ENCODE data around the gene CDS2. TPM values are rescaled to one million over a fixed set of nuclear protein-coding genes. Genes with fewer than 3 reads are reported as not detected.

Gene CDS2
- total RNA-seq, 4 donors from 2014 or later: 59.8 to 102 (median 73.9) TPM

DNA sequence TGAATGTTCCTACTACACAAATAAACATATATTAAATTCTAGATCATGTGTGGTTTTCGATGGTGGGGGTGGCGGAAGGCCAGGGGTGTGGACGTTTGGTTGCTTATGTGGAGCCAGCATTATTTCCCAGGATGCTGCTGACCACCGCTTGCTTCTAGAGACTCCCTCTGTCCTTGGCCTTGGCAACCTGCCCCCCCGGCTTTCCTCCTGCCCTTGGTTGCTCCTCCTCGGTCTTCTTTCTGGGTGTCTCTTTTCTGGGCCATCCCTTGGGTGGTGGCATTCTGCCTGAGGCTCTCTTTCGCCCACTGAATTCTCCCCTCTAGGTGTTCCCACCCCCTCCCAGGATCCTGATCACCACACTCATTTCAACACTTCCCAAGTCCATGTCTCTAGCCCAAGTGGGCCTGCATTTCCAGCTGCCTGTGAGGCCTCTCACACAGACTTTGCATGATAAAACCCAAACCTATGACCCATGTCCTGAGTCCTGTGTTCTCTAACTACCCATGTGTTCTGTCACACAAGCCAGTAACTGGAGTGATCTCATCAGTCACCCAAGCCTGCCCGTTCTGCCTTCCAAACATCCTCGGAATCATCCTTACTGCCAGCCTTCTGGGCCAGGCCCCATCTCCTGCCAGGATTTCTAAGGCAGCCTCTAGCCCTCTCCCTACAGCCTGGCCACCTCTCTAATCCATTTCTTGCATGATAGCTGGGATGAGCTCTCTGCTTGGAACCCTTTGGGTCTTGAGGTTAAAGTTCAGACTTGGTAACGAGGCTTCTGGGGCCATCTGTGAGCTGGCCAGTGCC lies 71.2 kb downstream of the CDS2 start:
- no peaks in the 10 kb centered on the region for H3K27me3 ChIP-seq
- WGBS, 2 donors (ENCODE audit: low coverage in 1 of 2): 70 to 75% methylated on average over 5 to 7 of the region's 10 CpGs
- no peak overlapping the region for H3K4me3 ChIP-seq
- no peaks in the 10 kb centered on the region for H3K9me3 ChIP-seq
- H3K36me3 ChIP-seq: peaks cover 0 to 60% of the 10 kb centered on the region in 2 donors
- no peak for TF ChIP-seq EP300 (IDR thresholded peaks at IDR 0.05)
- TF ChIP-seq POLR2AphosphoS5 (IDR thresholded peaks at IDR 0.05): no peak
- TF ChIP-seq POLR2A (IDR thresholded peaks at IDR 0.05): no peak
- TF ChIP-seq, protein P1, sequence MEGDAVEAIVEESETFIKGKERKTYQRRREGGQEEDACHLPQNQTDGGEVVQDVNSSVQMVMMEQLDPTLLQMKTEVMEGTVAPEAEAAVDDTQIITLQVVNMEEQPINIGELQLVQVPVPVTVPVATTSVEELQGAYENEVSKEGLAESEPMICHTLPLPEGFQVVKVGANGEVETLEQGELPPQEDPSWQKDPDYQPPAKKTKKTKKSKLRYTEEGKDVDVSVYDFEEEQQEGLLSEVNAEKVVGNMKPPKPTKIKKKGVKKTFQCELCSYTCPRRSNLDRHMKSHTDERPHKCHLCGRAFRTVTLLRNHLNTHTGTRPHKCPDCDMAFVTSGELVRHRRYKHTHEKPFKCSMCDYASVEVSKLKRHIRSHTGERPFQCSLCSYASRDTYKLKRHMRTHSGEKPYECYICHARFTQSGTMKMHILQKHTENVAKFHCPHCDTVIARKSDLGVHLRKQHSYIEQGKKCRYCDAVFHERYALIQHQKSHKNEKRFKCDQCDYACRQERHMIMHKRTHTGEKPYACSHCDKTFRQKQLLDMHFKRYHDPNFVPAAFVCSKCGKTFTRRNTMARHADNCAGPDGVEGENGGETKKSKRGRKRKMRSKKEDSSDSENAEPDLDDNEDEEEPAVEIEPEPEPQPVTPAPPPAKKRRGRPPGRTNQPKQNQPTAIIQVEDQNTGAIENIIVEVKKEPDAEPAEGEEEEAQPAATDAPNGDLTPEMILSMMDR (IDR thresholded peaks at IDR 0.05): no peak
- H3K4me1 ChIP-seq: no peaks in the 10 kb centered on the region
- no peak for ATAC-seq
- no peak overlapping the region for H3K27ac ChIP-seq

DNA sequence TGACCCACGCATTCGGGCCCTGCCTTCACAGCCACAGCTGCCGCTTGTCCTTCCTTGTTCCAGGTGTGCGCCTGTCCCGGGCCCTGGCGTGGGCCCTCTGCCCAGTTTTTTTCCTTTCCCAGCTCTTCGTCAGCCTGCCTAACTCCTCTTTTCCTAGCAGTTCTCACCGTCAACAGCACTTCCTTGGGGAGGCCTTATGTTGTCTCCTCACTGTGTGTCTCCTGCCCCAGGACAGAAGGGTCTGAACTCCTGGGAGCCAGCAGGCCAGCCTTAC lies 71.8 kb downstream of the CDS2 start:
- H3K4me1 ChIP-seq: no peaks in the 10 kb centered on the region
- no peak for TF ChIP-seq POLR2AphosphoS5 (IDR thresholded peaks at IDR 0.05)
- no peak for TF ChIP-seq EP300 (IDR thresholded peaks at IDR 0.05)
- TF ChIP-seq, protein P1 (IDR thresholded peaks at IDR 0.05): no peak
- TF ChIP-seq POLR2A (IDR thresholded peaks at IDR 0.05): no peak
- H3K27ac ChIP-seq: no peak overlapping the region
- H3K4me3 ChIP-seq: no peak overlapping the region
- no peak for ATAC-seq
- H3K27me3 ChIP-seq: no peaks in the 10 kb centered on the region
- no peaks in the 10 kb centered on the region for H3K9me3 ChIP-seq
- WGBS, 2 donors (ENCODE audit: low coverage in 1 of 2): 56 to 87% methylated on average over 5 to 6 of the region's 8 CpGs
- H3K36me3 ChIP-seq: peaks cover 0 to 55% of the 10 kb centered on the region in 2 donors

DNA sequence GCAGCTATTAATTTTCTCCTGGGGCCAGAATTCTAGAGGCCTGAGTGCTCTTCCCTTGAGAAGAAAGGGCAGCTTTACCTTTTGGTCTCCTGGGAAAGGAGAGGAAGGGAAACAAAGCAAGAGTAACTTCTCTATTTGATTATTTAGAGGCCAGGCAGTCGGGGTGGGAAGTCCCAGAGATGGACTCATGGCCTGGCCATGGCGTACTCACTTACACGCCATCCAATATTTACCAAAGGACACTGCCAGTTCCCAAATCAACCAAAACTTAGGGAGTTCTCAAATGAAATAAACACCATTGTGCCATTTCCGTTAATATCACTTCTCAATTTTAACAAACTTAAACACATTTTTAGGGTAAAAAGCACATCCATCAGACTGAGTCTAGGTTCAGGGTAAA lies 76.6 kb downstream of the CDS2 start:
- no peaks in the 10 kb centered on the region for H3K9me3 ChIP-seq
- no peak overlapping the region for H3K27ac ChIP-seq
- H3K27me3 ChIP-seq: no peaks in the 10 kb centered on the region
- no peak for ATAC-seq
- H3K4me1 ChIP-seq: peaks cover 0 to 7% (median 0%) of the 10 kb centered on the region in 3 donors
- H3K4me3 ChIP-seq: no peak overlapping the region
- 70 to 87% methylated on average over 2 to 4 of the region's 4 CpGs for WGBS, 2 donors (ENCODE audit: low coverage in 1 of 2)
- H3K36me3 ChIP-seq: peaks cover 0 to 12% of the 10 kb centered on the region in 2 donors
- TF ChIP-seq EP300 (IDR thresholded peaks at IDR 0.05): no peak
- TF ChIP-seq POLR2AphosphoS5 (IDR thresholded peaks at IDR 0.05): no peak
- TF ChIP-seq, protein P1 (IDR thresholded peaks at IDR 0.05): no peak
- TF ChIP-seq POLR2A (IDR thresholded peaks at IDR 0.05): no peak

DNA sequence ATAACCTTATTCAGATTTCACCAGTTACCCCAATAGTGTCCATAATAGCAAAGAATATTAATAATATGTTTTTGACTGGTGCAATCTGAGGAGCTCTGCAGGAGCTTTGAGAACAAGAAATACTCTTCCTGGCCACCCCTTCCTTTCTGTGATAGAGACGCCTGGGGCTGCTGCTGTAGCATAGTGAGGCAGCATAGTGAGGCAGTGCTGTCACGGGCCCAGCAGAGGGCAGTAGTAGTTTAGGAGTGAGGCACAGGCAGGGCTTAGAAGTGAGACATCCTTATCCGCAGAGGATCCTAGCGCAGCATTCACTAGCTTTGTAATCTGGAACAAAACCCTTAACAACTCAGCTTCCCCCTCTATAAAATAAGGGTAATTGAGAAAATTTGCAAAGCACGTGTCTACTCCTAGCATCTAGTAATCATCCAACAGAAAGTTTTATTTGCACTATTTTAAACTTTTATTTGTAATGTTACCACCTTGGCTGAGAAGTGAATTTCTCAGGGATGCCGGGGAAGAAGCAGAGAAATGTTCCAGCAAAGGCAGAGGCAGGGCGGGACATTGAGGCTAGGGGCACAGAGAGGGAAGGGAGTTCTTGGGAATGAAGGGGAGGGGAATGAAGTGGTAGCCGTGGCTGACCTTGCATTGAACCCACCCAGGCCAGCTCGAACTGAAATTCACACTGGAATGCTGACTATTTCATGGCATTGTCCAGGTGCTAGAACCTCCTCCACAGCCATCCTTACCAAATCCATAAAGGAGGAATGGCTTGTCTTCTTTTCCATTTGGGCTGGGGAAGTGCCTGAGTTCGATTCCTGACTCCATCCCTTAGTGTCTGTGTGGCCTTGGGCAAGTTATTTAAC lies 78.8 kb downstream of the CDS2 start:
- H3K4me3 ChIP-seq: no peak overlapping the region
- 22 to 29% methylated on average over 8 to 10 of the region's 10 CpGs for WGBS, 2 donors (ENCODE audit: low coverage in 1 of 2)
- TF ChIP-seq POLR2AphosphoS5 (IDR thresholded peaks at IDR 0.05) (no peak), POLR2A (IDR thresholded peaks at IDR 0.05) (no peak), EP300 (IDR thresholded peaks at IDR 0.05) (no peak)
- TF ChIP-seq, protein P1 (IDR thresholded peaks at IDR 0.05): peak; percentile 62 to 83 (median 68)
- no peak overlapping the region for H3K27ac ChIP-seq
- H3K36me3 ChIP-seq: peaks cover 0 to 13% of the 10 kb centered on the region in 2 donors
- H3K27me3 ChIP-seq: no peaks in the 10 kb centered on the region
- no peaks in the 10 kb centered on the region for H3K9me3 ChIP-seq
- peaks cover 0 to 7% (median 0%) of the 10 kb centered on the region in 3 donors for H3K4me1 ChIP-seq
- ATAC-seq: peak; percentile 92
